H1 (cell line): ENCODE measurements around the gene BNIP5. TPM values are rescaled to one million over a fixed set of nuclear protein-coding genes. Genes with fewer than 3 reads are reported as not detected.

Experiments
- CTCF ChIA-PET: fragments of 300-600 bp; sonication (Branson Sonifier 250); formaldehyde crosslinking; loops from one replicate; lab custom pipeline; 2021; ENCODE audit not compliant: partially characterized antibody; lab: Charles Lee
- POLR2A ChIA-PET: fragments of 300-600 bp; sonication (Branson Sonifier 250); formaldehyde crosslinking; loops from one replicate; lab custom pipeline; 2021; ENCODE audit warnings: inconsistent platforms; ENCODE audit not compliant: partially characterized antibody; lab: Charles Lee
- DNase-seq, 2 experiments: peaks; one replicate each; pipeline versions ENCODE4 v3.0.0 to v3.0.0-alpha.2; 2010 to 2022; ENCODE audit warnings: low spot score in 2 of 2, low read depth in 1 of 2, mixed read lengths in 1 of 2
- FAIRE-seq: peaks from 2 replicates; lab custom pipeline; 2011; peaks lifted over from hg19 to GRCh38; lab: Jason Lieb, UNC
- H2AFZ ChIP-seq: 2 replicates; pipeline ENCODE4 v1.8.1; 2012; ENCODE audit warnings: low read length, inconsistent platforms
- H2AK5ac ChIP-seq: 2 replicates; pipeline ENCODE4 v1.6.1; 2013; ENCODE audit warnings: low read depth, low read length
- H2BK120ac ChIP-seq: replicated peaks from 2 replicates; pipeline ENCODE3; 2013; ENCODE audit warnings: low read depth, low read length, inconsistent platforms
- H2BK12ac ChIP-seq: 2 replicates; pipeline ENCODE4 v1.6.1; 2013; ENCODE audit warnings: low read depth, low read length
- H2BK15ac ChIP-seq: 2 replicates; pipeline ENCODE4 v1.6.1; 2013; ENCODE audit warnings: low read length
- H2BK20ac ChIP-seq: 2 replicates; pipeline ENCODE4 v1.6.1; 2013; ENCODE audit warnings: low read length
- H2BK5ac ChIP-seq: 2 replicates; pipeline ENCODE4 v1.6.1; 2013; ENCODE audit warnings: low read depth, low read length
- H3K14ac ChIP-seq: 2 replicates; pipeline ENCODE4 v1.6.1; 2013; ENCODE audit warnings: inconsistent platforms; ENCODE audit not compliant: insufficient read length
- H3K18ac ChIP-seq: 2 replicates; pipeline ENCODE4 v1.6.1; 2013; ENCODE audit warnings: low read length; ENCODE audit errors: extremely low read depth
- H3K23ac ChIP-seq: 2 replicates; pipeline ENCODE4 v1.6.1; 2013; ENCODE audit warnings: inconsistent platforms; ENCODE audit not compliant: insufficient read length
- H3K23me2 ChIP-seq: 2 replicates; pipeline ENCODE4 v1.6.1; 2013; ENCODE audit warnings: low read depth, low read length
- H3K27ac ChIP-seq: 2 replicates; pipeline ENCODE4 v1.6.1; 2011; ENCODE audit warnings: low read depth, low read length, inconsistent platforms
- H3K27me3 ChIP-seq, 4 experiments: replicated peaks in 1 of 4; 1 replicate in 1 of 4; 2 replicates in 3 of 4; pipeline versions ENCODE4 v1.6.1 to v1.8.1; 2011 to 2013; ENCODE audit warnings: low read length in 3 of 4, mild to moderate bottlenecking in 3 of 4, inconsistent platforms in 2 of 4, mixed read lengths in 2 of 4, moderate library complexity in 1 of 4; ENCODE audit not compliant: control insufficient read depth in 3 of 4, insufficient read depth in 3 of 4; ENCODE audit errors: extremely low read depth in 1 of 4
- H3K36me3 ChIP-seq, 4 experiments: 2 replicates each; pipeline versions ENCODE4 v1.6.1 to v1.8.1; 2011 to 2013; ENCODE audit warnings: mild to moderate bottlenecking in 4 of 4, low read length in 3 of 4, moderate library complexity in 2 of 4, control low read depth in 1 of 4, inconsistent platforms in 1 of 4; ENCODE audit not compliant: insufficient read depth in 4 of 4, control insufficient read depth in 2 of 4
- H3K4ac ChIP-seq: replicated peaks from 2 replicates; pipeline ENCODE3; 2013; ENCODE audit warnings: low read length, low read depth, mixed read lengths, inconsistent platforms; ENCODE audit not compliant: insufficient read length
- H3K4me1 ChIP-seq, 4 experiments: replicated peaks in 1 of 4; 1 replicate in 1 of 4; 2 replicates in 3 of 4; pipeline versions ENCODE4 v1.6.1 to v1.8.1; 2011 to 2013; ENCODE audit warnings: low read length in 3 of 4, inconsistent platforms in 2 of 4, mixed read lengths in 1 of 4; ENCODE audit not compliant: insufficient read depth in 4 of 4, control insufficient read depth in 3 of 4
- H3K4me2 ChIP-seq, 2 experiments: 2 replicates each; pipeline versions ENCODE4 v1.6.1 to v1.8.1; 2011 to 2013; ENCODE audit warnings: low read depth in 2 of 2, low read length in 2 of 2, control low read depth in 1 of 2, inconsistent platforms in 1 of 2, mild to moderate bottlenecking in 1 of 2; ENCODE audit not compliant: insufficient read depth in 1 of 2
- H3K4me3 ChIP-seq, 4 experiments: fragments of 200-600, 300-600 bp in 1 of 4; sonication (generic), shearing (Covaris generic), sonication (Bioruptor Twin) in 1 of 4; 2 replicates each; pipeline versions ENCODE4 v1.5.1 to v1.8.1; 2011 to 2016; ENCODE audit warnings: low read length in 4 of 4, low read depth in 3 of 4, control low read depth in 2 of 4, inconsistent platforms in 2 of 4, mild to moderate bottlenecking in 2 of 4, mixed read lengths in 1 of 4, moderate library complexity in 1 of 4; ENCODE audit not compliant: insufficient read depth in 2 of 4; ENCODE audit errors: extremely low read depth in 1 of 4
- H3K56ac ChIP-seq: replicated peaks from 2 replicates; pipeline ENCODE3; 2013; ENCODE audit warnings: low read depth, mild to moderate bottlenecking, mixed read lengths, low read length, inconsistent platforms; ENCODE audit not compliant: insufficient read length
- H3K79me1 ChIP-seq: 2 replicates; pipeline ENCODE4 v1.6.1; 2013; ENCODE audit warnings: low read depth, low read length, control low read depth
- H3K79me2 ChIP-seq, 2 experiments: 2 replicates each; pipeline versions ENCODE4 v1.6.1 to v1.8.1; 2012 to 2013; ENCODE audit warnings: low read length in 2 of 2, mild to moderate bottlenecking in 2 of 2, inconsistent platforms in 1 of 2; ENCODE audit not compliant: insufficient read depth in 2 of 2, control insufficient read depth in 1 of 2
- H3K9ac ChIP-seq, 4 experiments: replicated peaks in 1 of 4; 1 replicate in 1 of 4; 2 replicates in 3 of 4; pipeline versions ENCODE4 v1.6.1 to v1.8.1; 2011 to 2013; ENCODE audit warnings: low read depth in 3 of 4, low read length in 3 of 4, control low read depth in 2 of 4, mild to moderate bottlenecking in 2 of 4, moderate library complexity in 2 of 4, inconsistent platforms in 1 of 4; ENCODE audit errors: extremely low read depth in 1 of 4
- H3K9me3 ChIP-seq, 2 experiments: 2 replicates each; pipeline versions ENCODE4 v1.6.1 to v1.8.1; 2012 to 2013; ENCODE audit warnings: mild to moderate bottlenecking in 2 of 2, moderate library complexity in 2 of 2, control low read depth in 1 of 2, inconsistent platforms in 1 of 2, low read depth in 1 of 2, low read length in 1 of 2, mixed read lengths in 1 of 2; ENCODE audit not compliant: insufficient read depth in 2 of 2
- H4K20me1 ChIP-seq, 2 experiments: replicated peaks in 1 of 2; 2 replicates each; pipeline versions ENCODE3 to v1.8.1; 2011 to 2013; ENCODE audit warnings: inconsistent platforms in 2 of 2, low read length in 2 of 2, mild to moderate bottlenecking in 1 of 2; ENCODE audit not compliant: insufficient read depth in 2 of 2, control insufficient read depth in 1 of 2
- H4K5ac ChIP-seq: 2 replicates; pipeline ENCODE4 v1.6.1; 2013; ENCODE audit warnings: low read length, low read depth, mixed read lengths, inconsistent platforms; ENCODE audit not compliant: insufficient read length
- H4K8ac ChIP-seq: 2 replicates; pipeline ENCODE4 v1.8.0; 2013; ENCODE audit warnings: mild to moderate bottlenecking, moderate library complexity, low read length, inconsistent platforms; ENCODE audit not compliant: insufficient read depth; ENCODE audit errors: extremely low read depth
- H4K91ac ChIP-seq: replicated peaks from 2 replicates; pipeline ENCODE3; 2013; ENCODE audit warnings: low read length, mixed read lengths, inconsistent platforms; ENCODE audit not compliant: insufficient read length
- HDAC2 ChIP-seq, 2 experiments: fragments of 300-600 bp in 1 of 2; sonication (generic) in 1 of 2; IDR thresholded peaks; 2 replicates each; pipeline ENCODE4 v1.6.1; 2011 to 2012; ENCODE audit warnings: low read depth in 2 of 2, low read length in 2 of 2, mild to moderate bottlenecking in 2 of 2, moderate library complexity in 2 of 2, borderline replicate concordance in 1 of 2, inconsistent platforms in 1 of 2
- KDM4A ChIP-seq: IDR thresholded peaks from one replicate; pipeline ENCODE4 v1.7.1; 2012; ENCODE audit warnings: low read depth, mild to moderate bottlenecking, moderate library complexity, low read length, inconsistent platforms; ENCODE audit not compliant: severe bottlenecking
- SP4 ChIP-seq: IDR thresholded peaks from 2 replicates; pipeline ENCODE4 v1.6.1; 2012; ENCODE audit warnings: low read length, inconsistent platforms
- TAF7 ChIP-seq: optimal IDR thresholded peaks from 2 replicates; pipeline ENCODE3; 2011; ENCODE audit warnings: low read depth, mild to moderate bottlenecking, inconsistent platforms, low read length, moderate library complexity, borderline replicate concordance
- ZNF274 ChIP-seq: IDR thresholded peaks from 2 replicates; pipeline ENCODE4 v1.7.0; 2012; ENCODE audit warnings: low read length, borderline replicate concordance; ENCODE audit errors: extremely low read depth
- WGBS, 2 experiments: shearing (Covaris generic) in 1 of 2; methylation state at CpG; one replicate each; pipeline versions ENCODE4 v1.1.6 to v1.1.7; 2013 to 2015; ENCODE audit warnings: low lambda C conversion rate in 2 of 2, mixed read lengths in 2 of 2, inconsistent platforms in 1 of 2, low coverage in 1 of 2, missing lambda C conversion rate in 1 of 2; ENCODE audit not compliant: insufficient replicate concordance in 2 of 2, insufficient coverage in 1 of 2, insufficient read length in 1 of 2; ENCODE audit errors: extremely low coverage in 1 of 2, missing lambda C conversion rate in 1 of 2; 5-methylcytosine and 5-hydroxymethylcytosine counted together
- polyA plus RNA-seq, 7 experiments: library from polyadenylated mRNA; depleted of rRNA in 3 of 7; stranded (reverse) in 5 of 7; unstranded in 2 of 7; fragments of >200 nt in 5 of 7; fragments of 200-250 nt in 2 of 7; gene quantifications; 1 replicate in 5 of 7; 2 replicates in 1 of 7; 4 replicates in 1 of 7; pipeline versions ENCODE4 v1.2.1 to v1.2.3, GENCODE V29; 2011 to 2013; ENCODE audit warnings: missing spikeins in 2 of 7, mixed read lengths in 2 of 7
- total RNA-seq: library from RNA; stranded (reverse); fragmentation: NEBNext Ultra II Directional; extraction: Animal tissue kit (Norgen Biotek cat#: 25700); gene quantifications from 2 replicates; pipeline ENCODE4 v1.2.1, GENCODE V29; 2021
- TF ChIP-seq, protein P1 (sequence below): IDR thresholded peaks from 2 replicates; pipeline ENCODE4 v1.6.1; 2011; ENCODE audit warnings: low read depth, mild to moderate bottlenecking, low read length; ENCODE audit not compliant: insufficient read depth

Gene BNIP5
- total and polyA plus RNA-seq, 2 of the 8 experiments (the other 6 are each of a cell fraction or from before 2014, with no cell fraction given) = not detected

DNA sequence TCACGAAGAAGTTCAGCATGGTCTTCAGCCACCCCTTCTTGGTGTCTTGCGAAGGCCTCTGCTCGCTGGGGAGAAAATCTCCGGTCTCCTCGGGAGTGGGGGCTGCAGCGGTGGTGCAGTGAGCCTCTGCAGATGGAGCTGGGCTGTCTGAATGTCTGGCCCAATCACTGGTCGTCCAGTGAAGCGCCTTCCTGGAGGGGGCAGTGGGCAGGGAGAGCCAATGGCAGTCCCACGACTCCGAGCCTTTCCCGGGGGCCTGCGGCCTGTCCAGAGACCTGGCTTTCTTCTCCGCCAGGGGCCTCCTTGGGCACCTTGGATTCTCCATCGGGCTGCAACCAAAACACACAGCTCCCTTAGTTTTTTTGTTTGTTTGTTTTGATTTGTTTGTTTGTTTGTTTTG is 6.3 kb downstream of the BNIP5 start:
- DNase-seq = no peak

More for the DNA sequence above, 6.3 kb downstream of the BNIP5 start:
- Histone ChIP-seq H3K9ac (no peak overlapping the region), H3K4me1 (peaks cover 0 to 15% (median 6%) of the 10 kb centered on the region in 4 experiments; a peak in 6 of 7 replicates), H3K18ac (no peak overlapping the region; the same call in 1 of the 2 replicates), H3K4me2 (no peak overlapping the region; a peak in 1 of 4 replicates), H3K79me2 (no peaks in the 10 kb centered on the region), H3K4me3 (no peak overlapping the region), H3K36me3 (no peaks in the 10 kb centered on the region), H3K56ac (no peak overlapping the region), H2AK5ac (no peak overlapping the region), H2BK15ac (no peak overlapping the region), H4K20me1 (peaks cover 0 to 2% of the 10 kb centered on the region in 2 experiments), H2AFZ (peak overlapping the region; percentile 58; the same call in 1 of the 2 replicates), H3K27me3 (no peaks in the 10 kb centered on the region; a peak in 1 of 7 replicates), H3K9me3 (no peaks in the 10 kb centered on the region), H2BK20ac (no peak overlapping the region), H4K8ac (peak overlapping the region; percentile 75; the same call in 1 of the 2 replicates), H2BK120ac (no peak overlapping the region), H3K23ac (no peak overlapping the region), H2BK5ac (no peak overlapping the region), H4K5ac (no peak overlapping the region), H4K91ac (no peak overlapping the region), H3K14ac (no peak overlapping the region), H3K23me2 (no peaks in the 10 kb centered on the region), H3K79me1 (no peaks in the 10 kb centered on the region), H3K27ac (no peak overlapping the region), H3K4ac (no peak overlapping the region), H2BK12ac (peak overlapping the region; percentile 43; the same call in 1 of the 2 replicates)
- ChIA-PET POLR2A (no interaction called here), CTCF (interaction anchor here (1.3 to 3.6 kb wide), 8 partner anchors 10 to 40 kb away, joined by 5 to 20 read pairs (median 8); no protein-coding TSS in a partner anchor)
- 87% methylated on average over 12 of the region's 14 CpGs; no CpG with 5 or more reads in 1 of the 2 experiments for WGBS, 2 experiments
- TF ChIP-seq SP4 (no peak), HDAC2 (IDR thresholded peaks at IDR 0.05; ENCODE audit: borderline replicate concordance in 1 of 2, low read depth in 2 of 2, low read length in 2 of 2) (no peak), KDM4A (no peak), ZNF274 (no peak), TAF7 (no peak)
- TF ChIP-seq, protein P1, sequence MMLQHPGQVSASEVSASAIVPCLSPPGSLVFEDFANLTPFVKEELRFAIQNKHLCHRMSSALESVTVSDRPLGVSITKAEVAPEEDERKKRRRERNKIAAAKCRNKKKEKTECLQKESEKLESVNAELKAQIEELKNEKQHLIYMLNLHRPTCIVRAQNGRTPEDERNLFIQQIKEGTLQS = no peak
- FAIRE-seq = no peak
